Left hindlimb (tissue), 1 donor: ENCODE results near the gene FBN2.
"Not testable (repeated sequence)": the region's sequence is repeated elsewhere in the genome, so short reads cannot be mapped to it uniquely, and the experiment has no call there.

Experiments used
- DNase-seq: peaks from one replicate; pipeline ENCODE4 v3.0.0-alpha.2; 2018

The FBN2 gene

DNA sequence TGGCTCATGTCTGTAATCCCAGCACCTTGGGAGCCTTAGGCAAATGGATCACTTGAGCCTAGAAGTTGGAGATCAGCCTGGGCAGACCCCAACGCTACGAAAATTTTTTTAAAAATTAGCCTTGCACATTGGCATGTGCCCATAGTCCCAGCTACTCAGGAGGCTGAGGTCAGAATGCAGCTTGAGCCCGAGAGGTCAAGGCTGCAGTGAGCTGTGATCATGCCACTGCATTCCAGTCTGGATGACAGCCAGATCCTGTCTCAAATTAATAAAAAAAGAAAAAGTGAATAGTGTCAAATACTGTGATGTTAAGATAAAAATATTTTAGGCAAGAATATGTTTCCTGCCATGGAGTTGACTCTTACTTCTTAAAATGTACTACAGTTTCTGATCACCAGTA lies 5.3 kb downstream of the FBN2 start:
- no peak for DNase-seq

- DNase-seq = no peak
Observed at GRCh38 chr5:128532127-128532526, 5.9 kb downstream of the FBN2 start.

- no peak for DNase-seq
Observed at GRCh38 chr5:128528637-128529255, 9.3 kb downstream of the FBN2 start.

DNA sequence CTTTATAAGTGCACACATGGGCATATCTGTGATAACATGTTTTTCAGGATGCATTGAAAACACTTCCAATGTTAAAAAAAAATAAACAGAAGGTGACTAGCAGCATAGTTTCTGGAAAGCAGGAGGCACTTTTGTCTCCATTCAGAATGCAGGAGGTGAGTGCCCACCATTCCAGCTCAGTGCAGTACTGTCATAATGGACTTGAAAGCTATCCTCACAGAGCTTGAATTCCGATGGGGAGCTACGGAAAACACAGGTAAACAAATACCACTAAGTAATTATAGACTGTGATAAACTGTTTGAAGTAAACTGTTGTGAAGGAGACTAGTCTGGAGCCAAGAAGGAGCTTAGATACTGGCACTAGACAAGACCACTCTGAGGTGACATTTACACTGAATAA lies 9.9 kb downstream of the FBN2 start:
- DNase-seq = no peak

DNA sequence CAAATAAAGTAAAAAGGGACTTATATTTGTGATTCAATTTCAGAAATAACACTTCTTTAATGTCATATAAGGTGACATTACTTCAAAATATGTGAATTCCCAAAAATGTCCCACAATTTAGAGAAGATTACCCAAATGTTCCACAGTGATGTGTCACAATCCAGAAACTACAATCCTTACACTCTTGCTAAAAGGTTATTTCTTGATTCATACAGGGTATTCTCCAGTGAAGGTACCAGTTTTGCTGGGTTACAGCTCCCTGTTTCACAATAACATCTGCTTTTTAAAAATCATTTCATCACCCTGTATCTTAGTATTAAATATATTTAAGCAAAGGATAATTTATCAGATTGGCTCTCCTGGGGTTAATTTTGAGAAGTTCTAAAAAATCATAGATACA lies 11.0 kb downstream of the FBN2 start:
- no peak for DNase-seq

GRCh38 chr5:128522336-128522735 lies 15.7 kb downstream of the FBN2 start:
- no peak for DNase-seq

- no peak for DNase-seq
Observed at GRCh38 chr5:128519827-128520226, 18.2 kb downstream of the FBN2 start.

DNA sequence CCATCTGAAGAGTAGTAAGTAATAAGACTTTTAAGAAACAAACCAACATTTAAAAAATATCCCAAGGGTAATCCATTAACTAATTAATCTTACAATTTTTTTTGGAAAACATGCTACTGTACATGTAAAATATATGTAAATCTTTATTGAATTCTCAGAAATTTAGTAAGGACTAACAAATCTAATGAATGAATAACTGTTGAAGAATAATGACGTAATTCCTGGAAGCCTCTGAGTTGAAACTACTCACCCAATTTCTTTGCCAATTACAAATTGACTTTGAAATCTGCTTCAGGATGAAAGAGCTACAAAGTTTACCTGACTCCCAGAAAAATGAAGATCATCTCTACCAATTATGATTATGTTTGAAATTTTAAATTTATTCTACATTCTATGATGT lies 21.1 kb downstream of the FBN2 start:
- no peak for DNase-seq

DNA sequence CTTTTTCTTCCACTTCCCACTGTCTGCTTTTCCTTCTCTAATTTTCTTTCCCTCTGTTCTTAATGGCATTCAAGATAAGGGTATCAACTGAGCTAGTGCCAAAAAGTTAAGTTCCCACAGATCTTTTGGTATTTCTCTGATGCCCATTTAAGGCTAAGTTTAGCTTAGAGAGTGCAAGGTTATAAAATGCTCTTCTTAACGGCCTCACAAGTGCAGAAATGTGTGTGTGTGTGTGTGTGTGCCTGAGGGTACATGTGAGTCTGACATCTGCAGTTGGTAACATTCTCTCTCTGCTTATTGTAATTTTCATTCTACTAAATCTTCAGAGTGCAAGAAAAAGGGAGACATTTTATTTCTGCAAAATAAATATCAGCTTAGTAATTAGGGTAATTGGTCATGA lies 24.2 kb downstream of the FBN2 start:
- DNase-seq = no peak

DNA sequence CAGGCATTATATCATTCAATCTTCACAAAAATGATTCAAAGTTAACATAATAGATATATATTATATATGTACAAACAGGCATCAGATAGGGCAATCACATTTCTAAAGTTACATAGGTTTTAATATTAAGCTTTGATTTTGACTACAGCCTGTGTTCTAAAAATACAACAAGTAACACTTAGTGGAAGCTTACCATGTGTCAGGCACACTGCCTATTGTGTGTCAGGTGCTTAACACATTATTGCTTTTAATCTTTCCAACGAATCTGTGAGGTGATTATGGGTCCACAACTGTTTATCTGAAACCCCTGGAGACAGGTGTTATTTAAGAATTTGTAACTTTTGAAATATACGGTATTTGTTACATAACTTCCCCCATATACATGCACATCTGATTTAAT lies 25.2 kb downstream of the FBN2 start:
- no peak for DNase-seq

GRCh38 chr5:128506643-128507042 lies 31.4 kb downstream of the FBN2 start:
- no peak for DNase-seq

DNA sequence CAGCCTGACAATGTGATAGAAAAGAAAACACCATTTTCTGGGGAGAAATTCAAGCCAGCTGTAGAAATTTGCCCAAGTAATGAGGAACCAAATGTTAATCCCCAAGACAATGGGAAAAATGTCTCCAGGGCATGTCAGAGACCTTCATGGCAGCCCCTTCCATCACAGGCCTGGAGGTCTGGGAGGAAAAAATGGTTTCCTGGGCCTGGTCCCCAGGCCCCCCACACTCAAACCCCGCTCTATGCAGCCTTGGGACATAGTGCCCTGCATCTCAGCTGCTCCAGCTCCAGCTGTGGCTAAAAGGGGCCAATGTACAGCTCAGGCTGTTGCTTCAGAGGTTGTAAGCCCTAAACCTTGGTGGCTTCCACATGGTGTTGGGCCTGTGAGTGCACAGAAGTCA lies 34.3 kb downstream of the FBN2 start:
- not testable (repeated sequence) for DNase-seq

GRCh38 chr5:128498844-128499455 lies 39.1 kb downstream of the FBN2 start:
- DNase-seq = no peak

DNA sequence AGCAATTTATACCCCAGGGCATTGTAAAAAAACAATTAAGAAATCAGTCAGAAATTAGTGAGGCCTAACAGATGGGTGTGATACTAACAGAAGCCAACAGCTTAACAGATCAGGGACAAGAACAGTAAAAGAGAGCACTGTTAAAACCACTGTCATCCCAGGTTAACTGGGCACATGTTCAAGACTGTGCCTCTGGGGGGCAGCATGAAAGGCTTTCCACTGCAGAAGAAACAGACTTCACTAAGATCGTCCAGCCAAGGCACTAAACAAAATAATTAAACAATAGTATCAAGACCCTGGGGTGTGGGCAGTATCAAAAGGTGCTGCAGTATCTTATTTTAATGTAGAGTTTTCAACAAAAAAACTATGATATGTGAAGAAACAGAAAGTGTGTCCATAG lies 43.5 kb downstream of the FBN2 start:
- DNase-seq = no peak

DNA sequence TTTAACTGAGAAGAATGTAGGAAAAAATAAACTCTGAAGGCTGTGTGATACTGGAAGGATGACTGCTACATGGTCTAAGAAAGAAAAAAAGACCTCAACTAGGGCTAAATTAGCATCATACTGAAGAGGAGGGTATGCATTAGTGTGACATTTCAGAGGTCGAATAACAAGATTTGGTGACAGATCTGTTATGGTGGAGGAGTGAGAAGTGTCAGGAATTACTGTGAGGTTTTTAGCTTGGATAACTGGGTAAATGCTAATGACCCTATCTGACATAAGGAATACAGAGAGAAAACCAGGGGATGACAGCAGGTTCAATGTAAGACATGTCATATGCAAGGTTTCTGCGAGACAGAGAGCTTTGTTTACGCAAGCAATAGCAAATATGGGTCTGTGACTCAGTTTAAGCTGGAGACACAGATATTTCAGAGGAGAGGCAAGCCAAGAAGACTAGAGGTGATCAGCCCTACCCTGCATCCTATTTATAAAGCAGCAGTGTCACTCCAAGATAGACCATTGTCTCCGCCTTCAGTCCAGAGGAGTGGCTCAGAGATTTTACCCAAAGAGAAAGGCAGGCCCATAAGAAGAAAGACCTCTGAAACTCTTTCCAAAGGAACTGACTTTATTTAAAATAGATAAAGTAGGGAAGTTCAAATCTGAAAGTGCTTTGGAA lies 44.3 kb downstream of the FBN2 start:
- no peak for DNase-seq

- no peak for DNase-seq
Observed at GRCh38 chr5:128491291-128491690, 46.8 kb downstream of the FBN2 start.

DNA sequence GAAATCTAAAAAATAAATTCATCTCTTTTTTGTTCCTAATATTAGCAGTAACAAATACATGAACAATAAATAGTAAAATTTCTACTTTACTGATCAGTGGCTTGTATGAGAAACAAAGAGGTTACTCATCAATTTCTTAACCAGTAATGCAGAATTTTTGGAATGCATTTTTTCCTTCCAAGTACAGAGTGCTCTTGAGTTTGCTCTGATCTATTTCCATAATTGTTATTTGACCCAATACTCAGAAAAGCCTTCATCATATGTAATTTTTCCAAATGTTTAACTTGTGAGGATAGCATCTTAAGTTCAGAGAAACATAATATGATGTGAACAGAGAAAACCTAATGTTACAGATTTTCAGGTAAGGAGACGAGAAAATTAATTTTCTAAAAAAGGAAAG lies 47.3 kb downstream of the FBN2 start:
- DNase-seq = no peak

DNA sequence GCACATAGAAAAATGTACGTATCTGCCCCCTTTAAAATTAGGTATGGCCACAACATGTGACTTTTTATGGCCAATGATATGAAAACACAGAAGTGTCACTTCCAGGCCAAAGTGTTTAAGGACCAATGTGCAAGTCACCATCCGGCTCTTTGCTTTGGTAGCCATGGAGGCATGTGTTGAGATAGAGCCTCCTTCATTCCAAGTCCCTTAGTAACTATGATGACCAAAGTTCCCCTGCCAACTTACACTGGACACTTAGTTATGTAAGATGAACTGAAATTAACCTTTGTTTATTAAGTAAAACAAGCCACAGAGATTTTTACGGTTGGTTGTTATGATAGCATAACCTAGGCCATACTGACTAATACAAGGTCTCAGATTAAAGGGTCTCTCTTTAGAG lies 51.0 kb downstream of the FBN2 start:
- no peak for DNase-seq

DNA sequence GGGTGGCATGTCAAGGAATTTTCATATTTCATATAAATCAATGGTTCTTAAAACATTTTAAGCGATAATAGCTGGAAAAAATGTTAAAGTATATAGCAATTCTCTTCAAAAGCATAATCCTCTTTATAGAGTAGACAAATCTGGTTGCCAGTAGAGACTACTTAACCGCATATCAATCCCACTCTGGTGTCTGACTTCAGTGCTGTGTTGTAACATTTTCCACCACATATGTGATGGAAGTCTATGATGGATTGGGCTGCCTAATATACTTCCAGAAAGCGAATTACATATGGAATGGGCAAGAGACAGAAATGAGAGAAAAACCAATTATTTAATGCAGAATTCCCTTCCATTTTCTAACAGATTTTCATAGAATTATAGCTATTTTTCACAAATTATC lies 54.3 kb downstream of the FBN2 start:
- no peak for DNase-seq

DNA sequence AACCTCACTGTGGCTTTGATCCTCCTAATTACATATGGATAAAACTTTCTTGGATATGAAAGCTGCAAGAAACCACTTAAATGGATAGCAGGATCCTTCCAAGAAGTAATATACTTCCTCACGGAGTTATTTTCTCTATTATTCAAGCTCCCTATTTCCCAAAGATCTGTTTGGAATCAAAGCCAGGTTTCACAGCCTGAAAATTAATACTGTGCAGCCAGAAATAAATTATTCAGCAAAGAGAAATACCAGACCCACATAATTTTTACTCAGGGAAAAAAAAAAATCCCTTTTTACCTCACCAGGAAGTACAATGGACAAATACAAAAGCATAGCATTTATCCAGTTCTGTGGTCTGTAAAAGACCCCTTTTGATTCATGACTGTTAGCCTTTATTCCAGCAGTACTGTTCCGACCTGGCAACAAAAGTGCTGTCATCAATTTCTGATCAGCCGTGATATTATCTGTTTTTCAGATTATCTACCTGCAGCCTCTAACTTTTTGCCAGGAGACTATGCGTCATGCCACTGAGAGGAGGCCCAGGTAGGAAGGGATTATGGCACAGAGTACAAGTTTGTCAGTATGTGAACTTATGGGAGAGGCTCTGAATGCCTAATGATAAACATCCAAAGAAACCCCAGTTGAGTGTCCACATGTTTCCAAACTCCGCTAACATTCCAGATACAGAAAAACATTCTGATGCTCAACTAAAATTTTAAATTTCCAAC lies 57.0 kb downstream of the FBN2 start:
- peak; percentile 49 for DNase-seq

GRCh38 chr5:128480158-128480557 lies 57.9 kb downstream of the FBN2 start:
- DNase-seq = no peak

DNA sequence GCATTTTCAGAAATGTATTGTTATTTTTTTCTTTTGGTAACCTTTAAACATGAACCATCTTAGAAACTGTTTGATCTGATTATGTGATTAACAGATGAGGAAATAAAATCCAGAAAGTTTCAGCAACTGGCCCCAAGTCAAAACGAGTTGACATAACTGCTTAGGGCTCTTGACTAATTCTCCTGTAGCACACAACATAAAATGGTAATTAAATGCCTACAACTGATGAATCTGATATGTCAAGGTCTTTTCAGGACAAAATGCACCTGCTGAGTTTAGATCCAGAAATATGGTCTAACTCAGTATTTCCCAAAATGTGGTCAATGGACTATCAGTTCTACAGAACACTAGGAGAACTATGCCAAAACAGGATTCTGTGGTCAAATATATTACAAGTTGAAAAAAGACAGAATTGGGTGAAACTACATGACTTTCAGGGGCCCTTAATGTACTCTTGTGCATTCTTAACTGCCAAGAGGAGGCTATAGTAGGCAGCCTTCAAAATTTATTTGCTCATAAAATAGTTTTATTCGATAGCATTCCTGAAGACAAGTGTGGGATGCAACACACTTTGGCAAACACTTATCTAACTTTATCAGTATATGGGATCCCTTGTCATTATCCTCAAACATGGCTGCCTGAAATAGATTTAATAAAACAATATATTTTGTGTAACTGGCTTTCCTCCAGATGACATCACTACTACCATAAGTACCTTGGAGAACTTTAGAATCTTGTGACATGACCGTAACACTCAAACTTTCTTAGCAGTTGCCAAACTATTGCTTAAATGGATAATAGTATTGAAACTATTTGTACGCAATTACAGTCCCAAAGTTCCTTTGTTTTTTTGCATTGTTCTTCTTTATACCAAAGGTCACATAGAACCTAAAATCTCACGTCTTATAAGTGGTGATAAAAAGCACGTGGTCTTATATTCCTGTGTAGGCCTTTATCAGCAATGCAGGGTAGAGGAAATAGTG lies 59.4 kb downstream of the FBN2 start:
- no peak for DNase-seq

- DNase-seq = no peak
Observed at GRCh38 chr5:128477944-128478343, 60.1 kb downstream of the FBN2 start.
